H1 (cell line): Measurements from ENCODE around the gene DDX60. TPM values are rescaled to one million over a fixed set of nuclear protein-coding genes. Genes with fewer than 3 reads are reported as not detected.

ENCODE experiments used
- polyA plus RNA-seq, 7 experiments: library from polyadenylated mRNA; depleted of rRNA in 3 of 7; stranded (reverse) in 5 of 7; unstranded in 2 of 7; fragments of >200 nt in 5 of 7; fragments of 200-250 nt in 2 of 7; gene quantifications; 1 replicate in 5 of 7; 2 replicates in 1 of 7; 4 replicates in 1 of 7; pipeline versions ENCODE4 v1.2.1 to v1.2.3, GENCODE V29; 2011 to 2013; ENCODE audit warnings: missing spikeins in 2 of 7, mixed read lengths in 2 of 7
- total RNA-seq: library from RNA; stranded (reverse); fragmentation: NEBNext Ultra II Directional; extraction: Animal tissue kit (Norgen Biotek cat#: 25700); gene quantifications from 2 replicates; pipeline ENCODE4 v1.2.1, GENCODE V29; 2021
- TF ChIP-seq, protein P1 (sequence below): fragments of 300-600 bp; sonication (generic); IDR thresholded peaks from 2 replicates; pipeline ENCODE4 v1.7.1; 2012; ENCODE audit warnings: low read length, moderate library complexity, mild to moderate bottlenecking, inconsistent platforms; ENCODE audit not compliant: insufficient replicate concordance

DDX60 gene
- total and polyA plus RNA-seq, 2 of the 8 experiments (the other 6 are each of a cell fraction or from before 2014, with no cell fraction given) = 1.00 to 1.6 TPM

- TF ChIP-seq, protein P1, sequence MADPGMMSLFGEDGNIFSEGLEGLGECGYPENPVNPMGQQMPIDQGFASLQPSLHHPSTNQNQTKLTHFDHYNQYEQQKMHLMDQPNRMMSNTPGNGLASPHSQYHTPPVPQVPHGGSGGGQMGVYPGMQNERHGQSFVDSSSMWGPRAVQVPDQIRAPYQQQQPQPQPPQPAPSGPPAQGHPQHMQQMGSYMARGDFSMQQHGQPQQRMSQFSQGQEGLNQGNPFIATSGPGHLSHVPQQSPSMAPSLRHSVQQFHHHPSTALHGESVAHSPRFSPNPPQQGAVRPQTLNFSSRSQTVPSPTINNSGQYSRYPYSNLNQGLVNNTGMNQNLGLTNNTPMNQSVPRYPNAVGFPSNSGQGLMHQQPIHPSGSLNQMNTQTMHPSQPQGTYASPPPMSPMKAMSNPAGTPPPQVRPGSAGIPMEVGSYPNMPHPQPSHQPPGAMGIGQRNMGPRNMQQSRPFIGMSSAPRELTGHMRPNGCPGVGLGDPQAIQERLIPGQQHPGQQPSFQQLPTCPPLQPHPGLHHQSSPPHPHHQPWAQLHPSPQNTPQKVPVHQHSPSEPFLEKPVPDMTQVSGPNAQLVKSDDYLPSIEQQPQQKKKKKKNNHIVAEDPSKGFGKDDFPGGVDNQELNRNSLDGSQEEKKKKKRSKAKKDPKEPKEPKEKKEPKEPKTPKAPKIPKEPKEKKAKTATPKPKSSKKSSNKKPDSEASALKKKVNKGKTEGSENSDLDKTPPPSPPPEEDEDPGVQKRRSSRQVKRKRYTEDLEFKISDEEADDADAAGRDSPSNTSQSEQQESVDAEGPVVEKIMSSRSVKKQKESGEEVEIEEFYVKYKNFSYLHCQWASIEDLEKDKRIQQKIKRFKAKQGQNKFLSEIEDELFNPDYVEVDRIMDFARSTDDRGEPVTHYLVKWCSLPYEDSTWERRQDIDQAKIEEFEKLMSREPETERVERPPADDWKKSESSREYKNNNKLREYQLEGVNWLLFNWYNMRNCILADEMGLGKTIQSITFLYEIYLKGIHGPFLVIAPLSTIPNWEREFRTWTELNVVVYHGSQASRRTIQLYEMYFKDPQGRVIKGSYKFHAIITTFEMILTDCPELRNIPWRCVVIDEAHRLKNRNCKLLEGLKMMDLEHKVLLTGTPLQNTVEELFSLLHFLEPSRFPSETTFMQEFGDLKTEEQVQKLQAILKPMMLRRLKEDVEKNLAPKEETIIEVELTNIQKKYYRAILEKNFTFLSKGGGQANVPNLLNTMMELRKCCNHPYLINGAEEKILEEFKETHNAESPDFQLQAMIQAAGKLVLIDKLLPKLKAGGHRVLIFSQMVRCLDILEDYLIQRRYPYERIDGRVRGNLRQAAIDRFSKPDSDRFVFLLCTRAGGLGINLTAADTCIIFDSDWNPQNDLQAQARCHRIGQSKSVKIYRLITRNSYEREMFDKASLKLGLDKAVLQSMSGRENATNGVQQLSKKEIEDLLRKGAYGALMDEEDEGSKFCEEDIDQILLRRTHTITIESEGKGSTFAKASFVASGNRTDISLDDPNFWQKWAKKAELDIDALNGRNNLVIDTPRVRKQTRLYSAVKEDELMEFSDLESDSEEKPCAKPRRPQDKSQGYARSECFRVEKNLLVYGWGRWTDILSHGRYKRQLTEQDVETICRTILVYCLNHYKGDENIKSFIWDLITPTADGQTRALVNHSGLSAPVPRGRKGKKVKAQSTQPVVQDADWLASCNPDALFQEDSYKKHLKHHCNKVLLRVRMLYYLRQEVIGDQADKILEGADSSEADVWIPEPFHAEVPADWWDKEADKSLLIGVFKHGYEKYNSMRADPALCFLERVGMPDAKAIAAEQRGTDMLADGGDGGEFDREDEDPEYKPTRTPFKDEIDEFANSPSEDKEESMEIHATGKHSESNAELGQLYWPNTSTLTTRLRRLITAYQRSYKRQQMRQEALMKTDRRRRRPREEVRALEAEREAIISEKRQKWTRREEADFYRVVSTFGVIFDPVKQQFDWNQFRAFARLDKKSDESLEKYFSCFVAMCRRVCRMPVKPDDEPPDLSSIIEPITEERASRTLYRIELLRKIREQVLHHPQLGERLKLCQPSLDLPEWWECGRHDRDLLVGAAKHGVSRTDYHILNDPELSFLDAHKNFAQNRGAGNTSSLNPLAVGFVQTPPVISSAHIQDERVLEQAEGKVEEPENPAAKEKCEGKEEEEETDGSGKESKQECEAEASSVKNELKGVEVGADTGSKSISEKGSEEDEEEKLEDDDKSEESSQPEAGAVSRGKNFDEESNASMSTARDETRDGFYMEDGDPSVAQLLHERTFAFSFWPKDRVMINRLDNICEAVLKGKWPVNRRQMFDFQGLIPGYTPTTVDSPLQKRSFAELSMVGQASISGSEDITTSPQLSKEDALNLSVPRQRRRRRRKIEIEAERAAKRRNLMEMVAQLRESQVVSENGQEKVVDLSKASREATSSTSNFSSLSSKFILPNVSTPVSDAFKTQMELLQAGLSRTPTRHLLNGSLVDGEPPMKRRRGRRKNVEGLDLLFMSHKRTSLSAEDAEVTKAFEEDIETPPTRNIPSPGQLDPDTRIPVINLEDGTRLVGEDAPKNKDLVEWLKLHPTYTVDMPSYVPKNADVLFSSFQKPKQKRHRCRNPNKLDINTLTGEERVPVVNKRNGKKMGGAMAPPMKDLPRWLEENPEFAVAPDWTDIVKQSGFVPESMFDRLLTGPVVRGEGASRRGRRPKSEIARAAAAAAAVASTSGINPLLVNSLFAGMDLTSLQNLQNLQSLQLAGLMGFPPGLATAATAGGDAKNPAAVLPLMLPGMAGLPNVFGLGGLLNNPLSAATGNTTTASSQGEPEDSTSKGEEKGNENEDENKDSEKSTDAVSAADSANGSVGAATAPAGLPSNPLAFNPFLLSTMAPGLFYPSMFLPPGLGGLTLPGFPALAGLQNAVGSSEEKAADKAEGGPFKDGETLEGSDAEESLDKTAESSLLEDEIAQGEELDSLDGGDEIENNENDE = no peak
These were observed 48.5 kb upstream of the DDX60 start (continued) for GRCh38 chr4:168367065-168367464.
